Body of pancreas (tissue), 4 donors: ENCODE data around the gene TPM2. TPM values are rescaled to one million over a fixed set of nuclear protein-coding genes. Genes with fewer than 3 reads are reported as not detected.
A peak's percentile ranks its signal among the peaks of the same experiment; 100 is the strongest.

Experiments used
- ATAC-seq: fragments of 150-250 bp; one replicate; pipeline ENCODE4 v1.9.1; 2016
- DNase-seq, 4 donors: peaks; one replicate each; pipeline ENCODE4 v3.0.0-alpha.2; 2019
- H3K27ac ChIP-seq, 4 donors: fragments of 200-600 bp; sonication (generic); 1 replicate in 3 of 4; 2 replicates in 1 of 4; pipeline versions ENCODE4 v1.5.1 to v1.6.1; 2016 to 2019; ENCODE audit warnings: mild to moderate bottlenecking in 1 of 4, mixed read lengths in 1 of 4, moderate library complexity in 1 of 4
- H3K27me3 ChIP-seq, 2 donors: fragments of 200-600 bp; sonication (generic); one replicate each; pipeline ENCODE4 v1.6.0; 2016; ENCODE audit warnings: mild to moderate bottlenecking in 1 of 2
- H3K36me3 ChIP-seq, 2 donors: fragments of 200-600 bp; sonication (generic); replicated peaks in 1 of 2; 2 replicates each; pipeline ENCODE4 v1.5.1; 2016; ENCODE audit warnings: low read depth in 2 of 2; ENCODE audit not compliant: insufficient read depth in 1 of 2
- H3K4me1 ChIP-seq: fragments of 200-600 bp; sonication (generic); one replicate; pipeline ENCODE4 v1.6.0; 2016
- H3K4me3 ChIP-seq, 2 donors: fragments of 200-600 bp; sonication (generic); 1 replicate in 1 of 2; 2 replicates in 1 of 2; pipeline ENCODE4 v1.5.1; 2016 to 2019
- H3K9me3 ChIP-seq, 3 donors: fragments of 200-600 bp; sonication (generic); 1 replicate in 2 of 3; 2 replicates in 1 of 3; pipeline ENCODE4 v1.5.1; 2016
- CTCF ChIP-seq, 7 experiments: fragments of 450-650 bp in 4 of 7; fragments of 200-600 bp in 3 of 7; sonication (generic) in 3 of 7; IDR thresholded peaks; one replicate each; pipeline ENCODE4 v1.5.1; 2016 to 2019; ENCODE audit warnings: antibody characterized with exemption in 7 of 7
- POLR2A ChIP-seq, 3 donors: fragments of 450-650 bp; IDR thresholded peaks; one replicate each; pipeline ENCODE4 v1.6.1; 2016; ENCODE audit warnings: antibody characterized with exemption in 3 of 3, mild to moderate bottlenecking in 2 of 3
- WGBS, 2 donors: methylation state at CpG; one replicate each; pipeline ENCODE4 v1.1.5; 2017; 5-methylcytosine and 5-hydroxymethylcytosine counted together
- intact Hi-C: fragments of 100-400 bp; cut with DNase I; formaldehyde crosslinking; loops from one replicate; pipeline ENCODE4 v1.15.1; 2023
- total RNA-seq, 2 donors: library from RNA; depleted of rRNA; stranded (reverse); fragments of >200 nt; gene quantifications; one replicate each; pipeline ENCODE4 v1.1.0, GENCODE V29; 2016

Gene TPM2
- total RNA-seq, 2 donors from 2014 or later: 75.8 to 132 TPM

- Histone ChIP-seq H3K27me3 (no peaks in the 10 kb centered on the region), H3K9me3 (no peaks in the 10 kb centered on the region), H3K4me1 (peaks cover 10% of the 10 kb centered on the region), H3K27ac (no peak overlapping the region), H3K4me3 (no peak overlapping the region), H3K36me3 (no peaks in the 10 kb centered on the region)
- no peak for ATAC-seq
- no peak for DNase-seq
- WGBS, 2 donors: 63 to 72% methylated on average over 15 of the region's 15 CpGs
- intact Hi-C loops: no loop called here
- TF ChIP-seq POLR2A (IDR thresholded peaks at IDR 0.05) (no peak), CTCF (IDR thresholded peaks at IDR 0.05) (no peak)
Observed at GRCh38 chr9:35680331-35681105, 9.2 kb downstream of the TPM2 start.

GRCh38 chr9:35679766-35680330, 9.9 kb downstream of the TPM2 start:
- no peak overlapping the region for H3K4me3 ChIP-seq
- DNase-seq: no peak
- H3K36me3 ChIP-seq: no peaks in the 10 kb centered on the region
- 87 to 90% methylated on average over 4 to 8 of the region's 8 CpGs for WGBS, 2 donors
- H3K27ac ChIP-seq: no peak overlapping the region
- no peak for TF ChIP-seq CTCF (IDR thresholded peaks at IDR 0.05)
- no peak for TF ChIP-seq POLR2A (IDR thresholded peaks at IDR 0.05)
- no peaks in the 10 kb centered on the region for H3K9me3 ChIP-seq
- intact Hi-C loops: no loop called here
- ATAC-seq: no peak
- no peaks in the 10 kb centered on the region for H3K27me3 ChIP-seq
- peaks cover 14% of the 10 kb centered on the region for H3K4me1 ChIP-seq

- ATAC-seq: no peak
- H3K36me3 ChIP-seq: no peaks in the 10 kb centered on the region
- H3K27me3 ChIP-seq: no peaks in the 10 kb centered on the region
- peaks cover 16% of the 10 kb centered on the region for H3K4me1 ChIP-seq
- WGBS, 2 donors: 86 to 88% methylated on average over 5 of the region's 5 CpGs
- TF ChIP-seq CTCF (IDR thresholded peaks at IDR 0.05) (no peak), POLR2A (IDR thresholded peaks at IDR 0.05) (no peak)
- no peak overlapping the region for H3K4me3 ChIP-seq
- intact Hi-C loops: no loop called here
- no peak overlapping the region for H3K27ac ChIP-seq
- no peaks in the 10 kb centered on the region for H3K9me3 ChIP-seq
- no peak for DNase-seq
Observed at GRCh38 chr9:35679091-35679490, 10.6 kb downstream of the TPM2 start.

GRCh38 chr9:35675732-35676392, 13.9 kb downstream of the TPM2 start:
- peak; percentile 47 for ATAC-seq
- DNase-seq: peak in 2 of 4 donors; percentile 37 to 45
- Histone ChIP-seq H3K4me3 (peak overlapping the region in 1 of 2 donors; percentile 7), H3K9me3 (no peaks in the 10 kb centered on the region), H3K36me3 (no peaks in the 10 kb centered on the region), H3K4me1 (peaks cover 34% of the 10 kb centered on the region), H3K27ac (no peak overlapping the region), H3K27me3 (no peaks in the 10 kb centered on the region)
- intact Hi-C loops: no loop called here
- TF ChIP-seq CTCF (IDR thresholded peaks at IDR 0.05) (no peak), POLR2A (IDR thresholded peaks at IDR 0.05) (no peak)
- 17 to 20% methylated on average over 1 to 51 of the region's 51 CpGs for WGBS, 2 donors
